Fibroblast of lung (primary cell): ENCODE data around the gene BLOC1S6.

Experiments used
- CTCF ChIP-seq, 2 donors: IDR thresholded peaks in 1 of 2; conservative IDR thresholded peaks in 1 of 2; 1 replicate in 1 of 2; 2 replicates in 1 of 2; pipeline ENCODE4 v1.5.1; 2011 to 2012; ENCODE audit warnings: low read length in 2 of 2, control low read depth in 1 of 2, inconsistent platforms in 1 of 2, low read depth in 1 of 2, mild to moderate bottlenecking in 1 of 2
- EZH2 ChIP-seq: IDR thresholded peaks from 2 replicates; pipeline ENCODE4 v1.5.1; 2012; ENCODE audit warnings: low read length, control low read depth, mild to moderate bottlenecking; ENCODE audit errors: missing control alignments

DNA sequence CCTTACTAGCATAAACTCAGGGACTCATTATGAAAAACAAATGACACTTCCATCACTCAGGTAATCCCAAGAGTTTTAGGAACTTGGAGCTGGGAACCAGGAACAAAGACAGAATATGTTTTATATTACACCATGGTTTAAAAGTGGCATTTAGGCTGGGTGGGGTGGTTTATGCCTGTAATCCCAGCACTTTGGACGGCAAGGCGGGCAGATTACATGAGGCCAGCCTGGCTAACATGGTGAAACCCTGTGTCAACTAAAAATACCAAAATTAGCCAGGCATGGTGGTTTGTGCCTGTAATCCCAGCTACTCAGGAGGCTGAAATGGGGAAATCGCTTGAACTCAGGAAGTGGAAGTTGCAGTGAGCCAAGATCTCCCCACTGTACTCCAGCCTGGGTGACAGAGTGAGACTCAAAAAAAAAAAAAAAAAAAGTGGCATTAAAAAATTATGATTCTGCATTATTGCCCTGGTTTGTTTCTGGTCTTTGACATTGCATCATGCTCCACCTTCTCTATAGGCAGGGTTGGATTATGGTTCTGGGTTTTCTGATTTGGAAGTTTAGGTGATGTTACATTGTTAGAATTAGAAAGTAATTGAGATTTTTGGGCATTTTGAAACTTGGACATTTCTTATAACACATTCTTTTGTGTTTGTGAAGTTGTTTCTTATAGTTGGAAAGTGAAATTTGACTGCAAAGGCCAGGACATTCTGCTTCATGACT, 66.7 kb downstream of the BLOC1S6 start:
- TF ChIP-seq EZH2 (no peak), CTCF (conservative IDR thresholded peaks at IDR 0.05 in 1 of 2, IDR thresholded peaks at IDR 0.05 in 1 of 2; ENCODE audit: low read depth in 1 of 2, low read length in 2 of 2) (no peak)
